ENCODE data around the gene C2orf72.
"Not testable (repeated sequence)": the region's sequence is repeated elsewhere in the genome, so short reads cannot be mapped to it uniquely, and the experiment has no call there.

C2orf72 gene

GRCh38 chr2:231037202-231037730, at the start of gene C2orf72:
C2orf72 (plus strand) TSS chr2:231037523; CDS start chr2:231037566, 43 bp downstream.
- no peak for DNase-seq (ENCODE audit: low spot score)

DNA sequence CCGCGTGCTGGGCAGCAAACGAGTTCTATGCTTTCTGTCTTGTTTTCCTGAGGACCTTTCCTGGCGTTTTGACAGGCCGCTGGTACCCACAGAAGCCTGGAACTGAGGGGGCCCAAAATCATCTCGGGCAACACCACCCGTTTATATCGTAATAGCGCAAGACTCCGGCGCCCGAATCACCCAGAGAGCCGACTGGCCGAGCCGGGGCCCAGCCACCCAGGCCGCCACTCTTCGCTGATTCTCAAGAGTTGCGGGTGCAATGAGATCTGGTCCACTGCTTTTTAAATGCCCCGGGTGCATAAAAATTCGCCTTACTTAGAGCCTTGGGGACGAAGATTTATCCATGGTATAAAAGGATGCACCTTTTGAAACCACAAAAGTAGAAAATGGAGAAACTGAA, 47.6 kb upstream of the C2orf72 start:
- no peak for DNase-seq (ENCODE audit: low spot score)

- DNase-seq (ENCODE audit: low spot score): no peak
Measured at GRCh38 chr2:230990131-230990898, 47.0 kb upstream of the C2orf72 start.

DNA sequence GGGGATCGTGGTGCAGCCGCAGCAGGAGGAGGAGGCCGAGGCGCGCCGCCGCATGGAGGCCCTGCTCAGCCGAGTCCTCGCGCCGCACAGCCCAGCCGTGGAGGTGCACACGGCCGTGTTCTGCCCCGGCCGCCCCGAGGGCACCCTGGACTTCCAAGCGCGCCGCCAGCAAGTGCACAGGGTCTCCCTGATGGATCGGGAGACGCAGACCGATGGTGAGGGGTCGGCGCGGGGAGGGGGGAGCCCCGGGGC, 46.5 kb upstream of the C2orf72 start:
- DNase-seq (ENCODE audit: low spot score): no peak

DNA sequence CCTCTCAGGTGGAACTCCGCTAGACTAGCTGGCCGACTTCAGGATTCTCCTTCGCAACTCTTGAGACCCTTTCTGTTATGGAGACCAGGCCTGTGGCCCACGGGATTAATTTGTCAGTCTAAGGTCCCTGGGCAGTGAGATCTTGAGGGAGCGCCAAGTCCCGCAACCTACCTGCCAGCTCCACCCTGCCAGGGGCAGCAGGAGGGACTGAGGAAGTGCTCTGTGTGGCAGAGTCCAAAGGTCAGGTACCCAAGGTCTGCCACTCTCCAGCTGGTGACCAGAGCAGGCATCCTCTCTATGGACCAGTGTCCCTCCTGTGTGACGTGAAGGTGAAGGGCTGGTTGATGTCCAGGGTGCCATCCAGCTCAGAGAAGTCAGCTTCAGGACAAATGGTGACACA, 45.7 kb upstream of the C2orf72 start:
- DNase-seq (ENCODE audit: low spot score): no peak

DNA sequence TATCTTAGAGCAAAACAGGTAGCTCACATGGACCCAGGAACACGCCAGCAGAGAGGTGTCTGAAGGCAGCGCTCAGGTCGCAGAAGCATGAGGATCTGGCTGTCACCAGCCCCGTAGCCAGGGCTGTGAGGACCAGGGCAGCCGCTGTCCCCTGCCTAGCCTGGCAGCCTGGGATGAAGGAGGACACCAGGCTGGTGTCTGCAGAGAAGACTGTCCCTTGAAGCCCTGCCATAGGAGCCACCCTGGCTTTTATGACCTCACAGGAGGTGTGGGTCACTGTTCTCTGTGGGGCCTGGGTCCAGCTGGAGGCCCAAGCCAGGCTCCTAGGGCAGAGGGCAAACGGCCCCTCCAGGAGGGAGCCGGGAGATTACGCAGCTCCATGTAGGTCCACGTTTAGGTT, 41.5 kb upstream of the C2orf72 start, which contains the start of gene SPATA3:
SPATA3 (plus strand) TSS at position 301 of the 400 bp plus-strand sequence. CDS start 113 bp downstream, outside the sequence.
- no peak for DNase-seq (ENCODE audit: low spot score)

DNA sequence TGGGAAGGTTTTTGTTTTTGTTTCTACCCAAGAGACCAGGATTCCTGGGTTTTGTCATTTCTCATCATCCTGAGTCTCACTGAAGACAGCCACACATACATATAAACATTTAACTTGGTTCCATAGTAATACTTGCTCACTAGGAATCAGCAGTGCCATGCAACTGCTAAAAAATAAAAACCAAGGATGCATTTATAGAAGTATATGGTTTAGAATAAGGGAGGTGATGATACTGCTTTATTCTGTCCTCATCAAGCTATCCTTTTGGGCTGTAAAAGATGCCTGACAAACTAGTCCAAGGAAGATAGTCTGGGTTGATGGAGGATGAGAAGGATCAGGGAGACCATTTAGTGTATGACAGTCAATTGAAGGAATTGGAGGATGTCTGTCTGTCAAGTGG, 40.7 kb upstream of the C2orf72 start:
- no peak for DNase-seq (ENCODE audit: low spot score)

DNA sequence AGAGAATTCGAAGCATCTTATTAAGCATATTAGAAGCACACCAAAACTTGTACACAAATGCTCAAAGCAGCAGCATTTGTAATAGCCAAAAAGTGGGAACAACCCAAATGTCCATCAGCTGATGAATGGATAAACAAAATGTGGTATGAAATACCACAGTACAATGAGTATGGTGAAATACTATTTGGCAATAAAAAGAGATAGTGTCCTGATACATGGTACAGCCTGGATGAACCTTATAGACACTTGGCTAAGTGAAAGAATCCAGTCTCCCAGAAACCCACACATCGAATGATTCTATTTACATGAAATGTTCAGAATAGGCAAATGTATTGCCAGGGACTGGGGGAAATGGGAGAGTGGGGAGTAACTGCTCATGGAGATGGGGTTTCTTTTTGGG, 38.4 kb upstream of the C2orf72 start:
- DNase-seq (ENCODE audit: low spot score): no peak

GRCh38 chr2:230999477-230999876, 37.8 kb upstream of the C2orf72 start:
- no peak for DNase-seq (ENCODE audit: low spot score)

DNA sequence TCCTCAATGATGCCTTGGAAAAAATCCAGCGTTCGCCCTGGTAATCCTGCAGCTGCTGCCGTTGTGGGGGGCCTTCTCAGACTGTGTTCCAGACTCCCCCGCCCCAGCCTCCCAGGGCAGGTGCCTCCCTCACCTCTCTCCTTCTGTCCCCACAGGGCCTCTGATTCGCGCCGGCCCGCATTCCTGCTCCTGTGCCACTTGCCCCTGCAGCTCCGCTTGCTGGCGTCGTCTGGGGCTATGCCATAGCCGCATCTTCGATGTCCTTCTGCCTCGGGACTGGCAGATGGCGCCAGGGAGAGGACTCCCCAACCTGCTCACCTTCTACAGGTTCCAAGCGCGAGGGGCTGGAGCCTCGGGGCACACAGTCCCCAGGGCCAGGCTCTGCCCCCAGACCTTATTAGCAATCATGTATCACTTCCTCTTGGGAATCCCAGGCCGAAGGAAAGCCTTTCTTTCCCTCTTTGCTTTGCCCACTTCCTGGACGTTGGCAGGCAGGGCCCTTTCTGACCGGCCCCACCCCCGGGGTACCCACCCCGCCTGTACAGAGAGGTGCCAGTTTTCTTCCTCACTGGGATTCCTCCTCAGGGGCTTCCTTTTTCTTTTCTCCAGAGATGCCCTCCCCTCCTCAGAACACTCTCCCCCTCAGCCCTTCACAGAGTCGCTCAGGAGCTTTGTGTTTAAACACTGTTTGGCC, 37.0 kb upstream of the C2orf72 start:
- no peak for DNase-seq (ENCODE audit: low spot score)

- no peak for DNase-seq (ENCODE audit: low spot score)
Measured at GRCh38 chr2:231001036-231001435, 36.3 kb upstream of the C2orf72 start.

- no peak for DNase-seq (ENCODE audit: low spot score)
Measured at GRCh38 chr2:231001921-231002320, 35.4 kb upstream of the C2orf72 start.

DNA sequence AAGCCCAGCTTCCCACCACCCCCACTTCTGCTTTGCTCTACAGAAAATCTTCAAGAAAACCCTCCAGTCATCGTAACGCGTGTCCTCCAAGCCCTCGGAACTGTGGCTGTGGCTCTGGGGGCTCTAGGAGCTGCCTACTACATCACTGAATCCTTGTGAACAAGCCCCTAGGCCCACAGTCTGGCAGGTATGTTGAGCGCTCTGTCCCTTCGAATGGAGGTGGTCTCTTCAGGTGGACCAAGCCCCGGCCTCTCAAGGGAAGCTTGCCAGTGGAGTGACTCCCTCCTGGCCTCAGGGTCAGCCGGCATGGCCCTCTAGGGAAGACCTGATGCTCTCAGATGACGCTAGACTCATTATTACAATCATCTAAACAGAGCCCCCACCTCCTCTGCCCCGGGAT, 34.7 kb upstream of the C2orf72 start:
- no peak for DNase-seq (ENCODE audit: low spot score)

DNA sequence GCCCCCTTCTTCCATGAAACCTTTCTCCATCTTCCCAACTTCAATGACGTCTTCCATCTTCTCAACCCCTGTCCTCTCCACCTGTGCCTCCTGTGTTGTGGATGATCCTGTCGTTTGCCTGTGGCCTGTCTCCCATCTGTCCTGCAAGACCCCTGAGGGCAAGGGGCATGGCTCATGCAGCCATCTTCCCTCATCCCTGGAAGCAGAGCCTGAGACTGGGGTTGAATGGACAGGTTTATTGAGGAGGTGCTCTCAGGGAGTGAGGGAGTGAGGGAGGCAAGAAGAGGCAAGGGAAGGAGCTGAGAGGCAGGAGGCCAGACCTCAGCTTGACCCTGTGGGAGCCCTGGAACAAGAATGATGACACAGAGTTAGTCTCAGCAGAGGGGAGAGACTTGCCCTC, 34.1 kb upstream of the C2orf72 start:
- DNase-seq (ENCODE audit: low spot score): no peak

GRCh38 chr2:231004930-231005329, 32.4 kb upstream of the C2orf72 start:
- not testable (repeated sequence) for DNase-seq (ENCODE audit: low spot score)

- DNase-seq (ENCODE audit: low spot score): no peak
Measured at GRCh38 chr2:231007286-231008098, 29.8 kb upstream of the C2orf72 start.

DNA sequence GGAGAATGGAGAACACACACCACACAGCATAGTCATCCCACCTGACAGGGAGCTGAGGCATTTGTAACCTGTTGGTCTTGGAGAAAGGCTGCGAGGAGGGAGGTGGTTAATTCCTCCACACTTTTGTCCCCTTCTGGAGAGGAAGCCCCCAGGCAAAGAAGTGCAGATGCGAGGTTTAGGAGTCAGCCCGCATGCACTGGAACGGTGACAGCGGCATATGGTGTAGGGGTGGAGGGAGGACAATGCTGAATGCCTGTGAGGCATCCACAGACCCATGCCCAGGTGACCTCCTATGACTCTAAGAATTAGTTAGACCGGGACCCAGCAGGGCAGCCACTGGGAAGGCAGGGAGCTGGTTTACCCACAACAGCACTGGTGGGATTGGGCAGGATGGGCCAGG, 29.2 kb upstream of the C2orf72 start:
- DNase-seq (ENCODE audit: low spot score): no peak

- DNase-seq (ENCODE audit: low spot score): no peak
Measured at GRCh38 chr2:231009236-231009919, 27.9 kb upstream of the C2orf72 start.

- DNase-seq (ENCODE audit: low spot score): no peak
Measured at GRCh38 chr2:231010201-231010730, 27.1 kb upstream of the C2orf72 start.

DNA sequence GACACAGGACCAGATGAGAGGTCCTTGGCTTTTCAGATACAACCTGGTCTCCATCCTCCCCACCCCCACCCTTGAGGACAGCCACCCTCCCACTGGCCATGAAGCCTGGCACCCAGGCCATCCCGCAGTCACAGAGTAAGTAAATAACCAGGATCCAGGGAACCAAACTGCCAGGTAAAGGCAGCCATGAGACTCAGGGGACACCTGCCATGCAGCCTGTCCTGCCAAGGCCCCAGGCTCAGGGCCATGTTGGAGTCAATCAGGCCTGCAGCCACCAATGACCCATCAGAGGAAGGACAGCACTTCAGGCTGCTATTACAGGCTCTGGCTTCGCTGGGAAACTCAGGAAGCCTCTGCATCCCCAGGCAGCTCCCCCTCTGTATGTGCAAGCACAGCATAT, 25.8 kb upstream of the C2orf72 start:
- no peak for DNase-seq (ENCODE audit: low spot score)

GRCh38 chr2:231012463-231012862, 24.9 kb upstream of the C2orf72 start:
- no peak for DNase-seq (ENCODE audit: low spot score)

DNA sequence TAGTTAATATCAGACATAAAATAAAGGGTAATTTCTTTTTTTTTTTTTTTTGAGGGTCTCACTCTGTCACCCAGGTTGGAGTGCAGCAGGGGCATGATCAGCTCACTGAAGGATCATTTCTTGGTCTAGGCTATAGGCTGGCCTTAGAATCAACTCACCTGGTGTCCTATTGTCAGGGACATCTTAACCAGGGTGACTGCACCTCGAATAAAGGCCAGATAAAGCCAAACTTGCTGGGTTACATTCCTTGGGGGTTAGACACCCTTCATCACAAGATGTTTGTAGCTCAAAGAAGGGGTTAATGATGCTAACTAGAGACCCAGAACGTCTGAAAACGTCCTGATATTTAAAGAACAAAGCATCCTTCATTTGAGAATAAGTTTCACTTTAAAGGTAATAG, 23.5 kb upstream of the C2orf72 start:
- no peak for DNase-seq (ENCODE audit: low spot score)

Data from hepatic stellate cell (primary cell).